GM19099 (cell line): Measurements from ENCODE around the gene TTLL12.

Experiments
- POLR2A ChIP-seq: IDR thresholded peaks from 3 replicates; pipeline ENCODE4 v1.6.1; 2011; ENCODE audit warnings: low read depth; ENCODE audit not compliant: insufficient read length; ENCODE audit errors: extremely low read depth

Gene TTLL12

GRCh38 chr22:43207386-43207785 is 20.5 kb upstream of the TTLL12 start:
- TF ChIP-seq POLR2A: no peak

GRCh38 chr22:43206509-43207161 is 19.7 kb upstream of the TTLL12 start:
- no peak for TF ChIP-seq POLR2A

GRCh38 chr22:43205748-43206508 is 19.0 kb upstream of the TTLL12 start:
- TF ChIP-seq POLR2A: no peak

GRCh38 chr22:43205261-43205691 is 18.3 kb upstream of the TTLL12 start:
- no peak for TF ChIP-seq POLR2A

GRCh38 chr22:43203471-43203981 is 16.6 kb upstream of the TTLL12 start:
- no peak for TF ChIP-seq POLR2A

- no peak for TF ChIP-seq POLR2A
These were observed 15.9 kb upstream of the TTLL12 start for GRCh38 chr22:43202756-43203410.

- no peak for TF ChIP-seq POLR2A
These were observed 15.4 kb upstream of the TTLL12 start for GRCh38 chr22:43202326-43202725.

GRCh38 chr22:43201486-43202219 is 14.7 kb upstream of the TTLL12 start:
- no peak for TF ChIP-seq POLR2A

GRCh38 chr22:43200555-43200954 is 13.6 kb upstream of the TTLL12 start:
- no peak for TF ChIP-seq POLR2A

- no peak for TF ChIP-seq POLR2A
These were observed 13.1 kb upstream of the TTLL12 start for GRCh38 chr22:43200031-43200430.

- no peak for TF ChIP-seq POLR2A
These were observed 12.6 kb upstream of the TTLL12 start for GRCh38 chr22:43199541-43199940.

- no peak for TF ChIP-seq POLR2A
These were observed 12.0 kb upstream of the TTLL12 start for GRCh38 chr22:43198936-43199335.

- TF ChIP-seq POLR2A: no peak
These were observed 11.2 kb upstream of the TTLL12 start for GRCh38 chr22:43198126-43198525.

- no peak for TF ChIP-seq POLR2A
These were observed 10.5 kb upstream of the TTLL12 start for GRCh38 chr22:43197271-43197941.
